ENCODE data around the gene UBE2C.
"Not testable (repeated sequence)": the region's sequence is repeated elsewhere in the genome, so short reads cannot be mapped to it uniquely, and the experiment has no call there.

GRCh38 chr20:45797955-45798354, 14.5 kb upstream of the UBE2C start:
- TF ChIP-seq, protein P1, sequence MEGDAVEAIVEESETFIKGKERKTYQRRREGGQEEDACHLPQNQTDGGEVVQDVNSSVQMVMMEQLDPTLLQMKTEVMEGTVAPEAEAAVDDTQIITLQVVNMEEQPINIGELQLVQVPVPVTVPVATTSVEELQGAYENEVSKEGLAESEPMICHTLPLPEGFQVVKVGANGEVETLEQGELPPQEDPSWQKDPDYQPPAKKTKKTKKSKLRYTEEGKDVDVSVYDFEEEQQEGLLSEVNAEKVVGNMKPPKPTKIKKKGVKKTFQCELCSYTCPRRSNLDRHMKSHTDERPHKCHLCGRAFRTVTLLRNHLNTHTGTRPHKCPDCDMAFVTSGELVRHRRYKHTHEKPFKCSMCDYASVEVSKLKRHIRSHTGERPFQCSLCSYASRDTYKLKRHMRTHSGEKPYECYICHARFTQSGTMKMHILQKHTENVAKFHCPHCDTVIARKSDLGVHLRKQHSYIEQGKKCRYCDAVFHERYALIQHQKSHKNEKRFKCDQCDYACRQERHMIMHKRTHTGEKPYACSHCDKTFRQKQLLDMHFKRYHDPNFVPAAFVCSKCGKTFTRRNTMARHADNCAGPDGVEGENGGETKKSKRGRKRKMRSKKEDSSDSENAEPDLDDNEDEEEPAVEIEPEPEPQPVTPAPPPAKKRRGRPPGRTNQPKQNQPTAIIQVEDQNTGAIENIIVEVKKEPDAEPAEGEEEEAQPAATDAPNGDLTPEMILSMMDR (IDR thresholded peaks at IDR 0.05): not testable (repeated sequence)
- not testable (repeated sequence) for TF ChIP-seq POLR2A (IDR thresholded peaks at IDR 0.05)
